ENCODE data around the gene TRPM2.

Gene TRPM2

GRCh38 chr21:44423941-44424607 lies 70.7 kb downstream of the TRPM2 start:
- Histone ChIP-seq H3K36me3 (ENCODE audit: control insufficient read depth, insufficient read depth, low read length) (no peaks in the 10 kb centered on the region), H3K9ac (ENCODE audit: low read length) (no peak overlapping the region), H3K9me3 (ENCODE audit: control insufficient read depth, low read length) (no peaks in the 10 kb centered on the region), H3K27me3 (ENCODE audit: control insufficient read depth, insufficient read depth, low read length) (no peaks in the 10 kb centered on the region), H3K4me3 (ENCODE audit: low read length) (no peak overlapping the region), H3K4me1 (ENCODE audit: control insufficient read depth, insufficient read depth, low read length) (peaks cover 7% of the 10 kb centered on the region)

DNA sequence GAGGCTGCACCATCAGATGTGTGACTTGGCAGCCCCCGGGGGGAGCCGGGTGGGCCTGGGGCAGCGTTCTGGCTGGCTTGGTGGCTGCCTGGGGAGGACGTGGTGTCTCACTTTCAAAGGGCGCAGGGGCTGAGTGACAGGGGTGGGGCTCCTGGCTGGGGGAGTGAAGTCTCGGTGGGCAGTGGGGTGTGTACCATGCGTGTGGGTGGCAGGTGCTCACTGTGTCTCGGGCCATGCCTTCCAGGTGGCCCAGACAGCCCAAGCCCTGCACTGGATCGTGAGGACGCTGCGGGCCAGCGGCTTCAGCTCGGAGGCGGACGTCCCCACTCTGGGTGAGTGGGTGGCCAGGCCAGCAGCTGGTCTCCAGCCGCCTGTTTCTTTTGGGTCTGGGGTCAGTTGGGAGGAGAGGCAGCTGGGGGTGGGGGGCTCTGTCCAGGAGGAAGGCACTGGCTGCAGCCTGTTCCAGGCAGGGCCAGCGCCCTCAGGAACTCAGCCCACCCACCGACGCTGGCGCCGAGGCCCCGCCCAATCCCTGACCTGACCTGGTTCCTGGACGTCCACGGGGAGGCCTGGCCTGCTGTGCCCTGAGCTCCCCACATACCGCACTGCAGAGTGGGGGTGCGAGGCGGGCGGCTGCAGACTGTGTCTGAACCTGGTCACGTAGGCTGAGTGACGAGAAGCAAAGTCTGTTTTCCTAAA lies 71.3 kb downstream of the TRPM2 start:
- Histone ChIP-seq H3K27me3 (ENCODE audit: control insufficient read depth, insufficient read depth, low read length) (no peaks in the 10 kb centered on the region), H3K9ac (ENCODE audit: low read length) (no peak overlapping the region), H3K4me3 (ENCODE audit: low read length) (no peak overlapping the region), H3K36me3 (ENCODE audit: control insufficient read depth, insufficient read depth, low read length) (no peaks in the 10 kb centered on the region), H3K9me3 (ENCODE audit: control insufficient read depth, low read length) (no peaks in the 10 kb centered on the region), H3K4me1 (ENCODE audit: control insufficient read depth, insufficient read depth, low read length) (peaks cover 7% of the 10 kb centered on the region)

GRCh38 chr21:44425307-44425894 lies 72.0 kb downstream of the TRPM2 start:
- H3K9me3 ChIP-seq (ENCODE audit: control insufficient read depth, low read length), result no peaks in the 10 kb centered on the region
- H3K4me3 ChIP-seq (ENCODE audit: low read length), result no peak overlapping the region
- H3K9ac ChIP-seq (ENCODE audit: low read length), result no peak overlapping the region
- no peaks in the 10 kb centered on the region for H3K27me3 ChIP-seq (ENCODE audit: control insufficient read depth, insufficient read depth, low read length)
- no peaks in the 10 kb centered on the region for H3K36me3 ChIP-seq (ENCODE audit: control insufficient read depth, insufficient read depth, low read length)
- H3K4me1 ChIP-seq (ENCODE audit: control insufficient read depth, insufficient read depth, low read length), result peaks cover 7% of the 10 kb centered on the region

- no peaks in the 10 kb centered on the region for H3K27me3 ChIP-seq (ENCODE audit: control insufficient read depth, insufficient read depth, low read length)
- no peak overlapping the region for H3K4me3 ChIP-seq (ENCODE audit: low read length)
- no peaks in the 10 kb centered on the region for H3K36me3 ChIP-seq (ENCODE audit: control insufficient read depth, insufficient read depth, low read length)
- H3K9me3 ChIP-seq (ENCODE audit: control insufficient read depth, low read length), result no peaks in the 10 kb centered on the region
- H3K4me1 ChIP-seq (ENCODE audit: control insufficient read depth, insufficient read depth, low read length), result peaks cover 7% of the 10 kb centered on the region
- no peak overlapping the region for H3K9ac ChIP-seq (ENCODE audit: low read length)
Observed at GRCh38 chr21:44425895-44426662, 72.7 kb downstream of the TRPM2 start.

DNA sequence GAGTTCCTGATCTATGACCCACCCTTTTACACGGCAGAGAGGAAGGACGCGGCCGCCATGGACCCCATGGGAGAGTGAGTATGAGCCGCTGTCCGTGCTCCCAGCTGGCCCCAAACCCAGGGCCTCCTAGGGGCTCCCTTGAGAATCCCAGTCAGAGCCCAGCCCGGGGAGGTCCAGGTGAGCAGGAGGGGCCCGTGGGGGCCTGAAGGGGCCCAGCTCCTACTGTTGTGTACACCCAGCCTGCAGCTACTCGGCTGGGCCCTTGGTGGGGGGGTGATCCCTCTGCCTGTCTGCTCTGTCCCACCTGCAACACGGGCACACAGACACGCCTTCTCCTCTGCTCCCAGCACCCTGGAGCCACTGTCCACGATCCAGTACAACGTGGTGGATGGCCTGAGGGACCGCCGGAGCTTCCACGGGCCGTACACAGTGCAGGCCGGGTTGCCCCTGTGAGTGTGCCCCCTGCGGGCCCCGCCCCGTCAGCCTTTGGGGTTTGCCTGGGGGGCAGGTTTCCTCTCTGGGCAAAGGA lies 73.3 kb downstream of the TRPM2 start:
- Histone ChIP-seq H3K9ac (ENCODE audit: low read length) (no peak overlapping the region), H3K4me1 (ENCODE audit: control insufficient read depth, insufficient read depth, low read length) (peaks cover 7% of the 10 kb centered on the region), H3K9me3 (ENCODE audit: control insufficient read depth, low read length) (no peaks in the 10 kb centered on the region), H3K27me3 (ENCODE audit: control insufficient read depth, insufficient read depth, low read length) (no peaks in the 10 kb centered on the region), H3K36me3 (ENCODE audit: control insufficient read depth, insufficient read depth, low read length) (no peaks in the 10 kb centered on the region), H3K4me3 (ENCODE audit: low read length) (no peak overlapping the region)

DNA sequence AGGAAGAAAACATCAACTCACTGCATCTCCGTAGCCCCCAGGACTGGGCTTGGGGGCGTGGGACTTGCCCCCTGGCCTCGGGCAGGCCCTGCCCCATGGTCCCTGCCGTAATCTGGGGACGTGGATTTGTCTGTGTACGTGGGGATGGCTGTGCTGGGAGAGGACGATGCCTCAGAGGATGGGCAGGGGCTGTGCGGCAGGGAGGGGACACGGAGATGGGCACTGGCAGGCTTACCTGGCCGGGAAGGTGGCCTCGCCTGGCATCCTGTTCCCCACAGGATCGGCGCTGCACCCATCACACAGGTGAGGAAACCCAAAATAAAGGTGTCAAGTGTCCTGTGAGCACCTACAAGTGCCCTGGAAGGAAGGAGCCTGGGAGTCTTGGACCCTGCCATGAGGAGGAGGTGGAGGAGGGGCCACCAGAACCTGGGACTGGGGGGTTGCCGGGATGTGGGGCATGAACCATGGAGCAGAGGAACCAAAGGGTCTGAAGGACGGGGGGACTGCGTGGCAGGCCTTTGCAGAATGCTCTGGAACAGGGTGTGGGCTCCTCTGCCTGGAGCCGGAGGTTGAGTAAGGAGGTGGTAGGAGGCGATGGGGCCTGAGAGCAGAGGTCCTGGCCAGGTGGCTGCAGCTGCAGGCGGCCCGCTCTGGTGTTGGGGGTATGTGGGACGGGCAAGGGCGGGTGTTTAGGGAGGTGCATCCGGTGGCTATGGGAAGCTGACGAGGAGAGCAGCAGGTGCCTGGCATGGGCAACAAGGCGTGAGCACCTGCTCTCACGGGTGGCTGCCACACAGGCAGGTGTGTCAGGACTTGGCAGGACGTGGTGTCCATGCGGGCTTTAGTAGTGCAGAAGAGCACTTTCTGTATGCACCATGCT lies 74.1 kb downstream of the TRPM2 start:
- no peaks in the 10 kb centered on the region for H3K9me3 ChIP-seq (ENCODE audit: control insufficient read depth, low read length)
- H3K9ac ChIP-seq (ENCODE audit: low read length), result no peak overlapping the region
- H3K4me3 ChIP-seq (ENCODE audit: low read length), result no peak overlapping the region

DNA sequence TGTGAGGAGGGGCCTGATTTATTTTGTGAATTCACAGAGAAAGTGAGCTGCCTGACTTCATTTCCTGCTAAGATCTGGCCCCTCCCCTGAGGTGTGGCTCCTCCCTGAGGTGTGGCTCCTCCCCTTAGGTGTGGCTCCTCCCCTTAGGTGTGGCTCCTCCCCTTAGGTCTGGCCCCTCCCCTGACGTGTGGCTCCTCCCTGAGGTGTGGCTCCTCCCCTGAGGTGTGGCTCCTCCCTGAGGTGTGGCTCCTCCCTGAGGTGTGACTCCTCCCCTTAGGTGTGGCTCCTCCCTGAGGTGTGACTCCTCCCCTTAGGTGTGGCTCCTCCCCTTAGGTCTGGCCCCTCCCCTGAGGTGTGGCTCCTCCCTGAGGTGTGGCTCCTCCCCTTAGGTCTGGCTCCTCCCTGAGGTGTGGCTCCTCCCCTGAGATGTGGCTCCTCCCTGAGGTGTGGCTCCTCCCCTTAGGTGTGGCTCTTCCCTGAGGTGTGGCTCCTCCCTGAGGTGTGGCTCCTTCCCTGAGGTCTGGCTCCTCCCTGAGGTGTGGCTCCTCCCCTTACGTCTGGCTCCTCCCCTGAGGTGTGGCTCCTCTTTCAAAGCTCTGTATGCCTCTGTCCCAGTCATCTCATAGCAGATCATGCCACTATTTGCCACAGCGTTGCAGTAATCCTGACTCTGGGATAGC lies 75.0 kb downstream of the TRPM2 start:
- H3K4me1 ChIP-seq (ENCODE audit: control insufficient read depth, insufficient read depth, low read length), result peaks cover 7% of the 10 kb centered on the region
- H3K9me3 ChIP-seq (ENCODE audit: control insufficient read depth, low read length), result no peaks in the 10 kb centered on the region
- no peak overlapping the region for H3K9ac ChIP-seq (ENCODE audit: low read length)
- no peaks in the 10 kb centered on the region for H3K36me3 ChIP-seq (ENCODE audit: control insufficient read depth, insufficient read depth, low read length)
- no peaks in the 10 kb centered on the region for H3K27me3 ChIP-seq (ENCODE audit: control insufficient read depth, insufficient read depth, low read length)
- no peak overlapping the region for H3K4me3 ChIP-seq (ENCODE audit: low read length)

More for the DNA sequence above, 74.1 kb downstream of the TRPM2 start:
- Histone ChIP-seq H3K27me3 (ENCODE audit: control insufficient read depth, insufficient read depth, low read length) (no peaks in the 10 kb centered on the region), H3K36me3 (ENCODE audit: control insufficient read depth, insufficient read depth, low read length) (no peaks in the 10 kb centered on the region), H3K4me1 (ENCODE audit: control insufficient read depth, insufficient read depth, low read length) (peaks cover 7% of the 10 kb centered on the region)

DNA sequence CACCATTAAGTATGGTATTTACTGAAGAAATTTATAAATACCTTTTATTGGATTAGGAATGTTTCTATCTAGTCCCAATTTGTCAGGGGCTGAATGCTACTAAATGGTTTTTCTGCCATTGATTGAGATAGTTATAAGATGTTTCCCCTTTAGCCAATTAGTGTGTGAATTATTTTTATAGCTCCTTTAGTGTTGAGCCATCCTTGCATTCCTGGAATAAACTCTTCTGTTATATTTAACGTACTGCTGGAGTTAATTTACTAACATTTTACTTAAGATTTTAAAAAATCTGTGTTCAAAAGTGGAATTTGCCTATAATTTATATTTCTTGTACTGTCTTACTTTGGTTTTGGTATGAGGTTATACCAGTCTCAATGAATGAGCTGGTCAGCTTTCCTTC lies 76.5 kb downstream of the TRPM2 start:
- Histone ChIP-seq H3K27me3 (ENCODE audit: control insufficient read depth, insufficient read depth, low read length) (no peaks in the 10 kb centered on the region), H3K4me1 (ENCODE audit: control insufficient read depth, insufficient read depth, low read length) (peaks cover 7% of the 10 kb centered on the region), H3K36me3 (ENCODE audit: control insufficient read depth, insufficient read depth, low read length) (no peaks in the 10 kb centered on the region), H3K9ac (ENCODE audit: low read length) (no peak overlapping the region), H3K4me3 (ENCODE audit: low read length) (no peak overlapping the region), H3K9me3 (ENCODE audit: control insufficient read depth, low read length) (no peaks in the 10 kb centered on the region)

GRCh38 chr21:44431300-44431699 lies 77.9 kb downstream of the TRPM2 start:
- Histone ChIP-seq H3K9ac (ENCODE audit: low read length) (no peak overlapping the region), H3K36me3 (ENCODE audit: control insufficient read depth, insufficient read depth, low read length) (no peaks in the 10 kb centered on the region), H3K27me3 (ENCODE audit: control insufficient read depth, insufficient read depth, low read length) (no peaks in the 10 kb centered on the region), H3K9me3 (ENCODE audit: control insufficient read depth, low read length) (no peaks in the 10 kb centered on the region), H3K4me1 (ENCODE audit: control insufficient read depth, insufficient read depth, low read length) (peaks cover 7% of the 10 kb centered on the region), H3K4me3 (ENCODE audit: low read length) (no peak overlapping the region)

DNA sequence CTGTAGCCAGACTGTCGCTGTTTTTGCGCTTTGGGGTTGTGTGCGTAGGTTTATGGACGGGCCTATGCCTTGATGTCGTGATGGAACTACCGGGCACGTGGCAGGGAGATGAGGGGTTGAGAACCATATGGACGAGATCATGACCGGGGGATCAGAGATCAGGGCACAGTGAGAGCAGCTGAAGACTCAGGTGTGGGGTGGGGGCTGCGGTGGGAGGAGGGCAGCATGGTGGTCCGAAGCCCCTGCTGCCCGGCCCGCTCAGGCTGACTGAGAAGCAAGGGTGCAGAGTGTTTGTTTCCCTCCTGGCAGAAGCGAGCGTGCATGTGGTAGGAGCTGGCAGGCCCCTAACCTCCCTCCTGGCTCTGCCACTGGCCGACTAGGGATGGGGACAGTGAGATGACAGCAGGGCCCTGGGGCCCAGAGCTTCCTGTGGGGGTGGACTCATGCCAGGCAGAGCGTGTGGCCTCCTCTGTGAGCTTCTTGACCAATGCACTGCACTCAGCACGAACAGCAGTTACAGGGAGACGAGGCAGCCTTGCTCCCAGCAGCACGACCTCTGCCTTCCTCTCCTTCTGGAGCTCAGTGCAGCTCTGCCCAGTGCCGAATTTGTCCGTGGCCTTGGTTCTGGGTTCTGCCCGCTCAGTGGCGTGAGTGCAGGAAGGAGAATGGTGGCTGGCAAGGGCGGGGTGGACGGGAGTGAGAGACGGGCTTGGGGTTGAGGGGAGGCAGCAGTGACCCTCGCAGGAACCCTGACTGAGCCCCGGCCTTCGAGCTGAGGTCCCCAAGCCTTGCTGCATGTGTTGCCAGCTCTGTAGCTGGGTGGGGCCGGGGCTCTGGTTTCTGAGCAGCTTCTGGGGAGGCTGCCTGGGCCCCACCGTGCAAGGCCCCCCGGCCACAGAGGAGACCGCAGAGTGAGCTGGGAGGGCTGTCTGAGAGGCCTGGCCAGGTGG lies 79.7 kb downstream of the TRPM2 start:
- no peak overlapping the region for H3K4me3 ChIP-seq (ENCODE audit: low read length)
- no peaks in the 10 kb centered on the region for H3K36me3 ChIP-seq (ENCODE audit: control insufficient read depth, insufficient read depth, low read length)
- peaks cover 5% of the 10 kb centered on the region for H3K4me1 ChIP-seq (ENCODE audit: control insufficient read depth, insufficient read depth, low read length)
- H3K27me3 ChIP-seq (ENCODE audit: control insufficient read depth, insufficient read depth, low read length), result no peaks in the 10 kb centered on the region
- H3K9me3 ChIP-seq (ENCODE audit: control insufficient read depth, low read length), result no peaks in the 10 kb centered on the region
- no peak overlapping the region for H3K9ac ChIP-seq (ENCODE audit: low read length)
